Endothelial cell of umbilical vein (primary cell): ENCODE data around the gene ST6GAL1.

Experiments
- EZH2 ChIP-seq: IDR thresholded peaks from 2 replicates; pipeline ENCODE4 v1.6.1; 2012; ENCODE audit warnings: borderline replicate concordance, low read depth, mild to moderate bottlenecking, moderate library complexity, low read length, inconsistent platforms; ENCODE audit not compliant: severe bottlenecking
- MAX ChIP-seq: IDR thresholded peaks from 2 replicates; pipeline ENCODE4 v1.6.1; 2011; ENCODE audit not compliant: insufficient read depth, insufficient read length
- POLR2A ChIP-seq: IDR thresholded peaks from 2 replicates; pipeline ENCODE4 v1.6.1; 2012; ENCODE audit warnings: low read depth, mild to moderate bottlenecking, control low read depth, low read length
- POLR2AphosphoS5 ChIP-seq: IDR thresholded peaks from 2 replicates; pipeline ENCODE4 v1.6.1; 2012; ENCODE audit warnings: low read depth, mild to moderate bottlenecking, control low read depth, low read length, moderate library complexity; ENCODE audit not compliant: insufficient read depth
- TF ChIP-seq, protein P1 (sequence below), 2 donors: IDR thresholded peaks; 1 replicate in 1 of 2; 2 replicates in 1 of 2; pipeline ENCODE4 v1.5.1; 2011; ENCODE audit warnings: low read length in 2 of 2, mild to moderate bottlenecking in 2 of 2, moderate library complexity in 2 of 2, control low read depth in 1 of 2, inconsistent platforms in 1 of 2, low read depth in 1 of 2; ENCODE audit not compliant: insufficient read depth in 1 of 2; ENCODE audit errors: extremely low read depth in 1 of 2

DNA sequence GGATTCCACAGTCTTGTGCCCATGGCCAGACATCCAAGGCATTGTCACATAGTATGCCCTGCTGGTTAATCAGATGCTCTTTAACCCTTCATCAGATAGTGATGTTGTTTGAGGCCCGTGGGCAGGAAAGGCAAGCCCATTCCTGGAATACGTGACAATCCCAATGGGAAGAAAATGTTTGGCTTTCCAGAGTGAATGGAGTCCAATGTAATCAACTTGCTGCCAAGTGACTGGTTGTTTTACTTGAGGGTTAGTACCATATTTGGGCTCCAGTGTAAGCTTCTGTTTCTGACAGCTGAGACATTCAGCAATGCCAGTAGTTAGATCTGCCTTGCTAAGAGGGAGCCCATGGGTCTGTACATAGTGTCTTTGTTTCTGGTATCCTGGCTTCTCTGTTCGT is 177.7 kb downstream of the ST6GAL1 start:
- TF ChIP-seq, protein P1, sequence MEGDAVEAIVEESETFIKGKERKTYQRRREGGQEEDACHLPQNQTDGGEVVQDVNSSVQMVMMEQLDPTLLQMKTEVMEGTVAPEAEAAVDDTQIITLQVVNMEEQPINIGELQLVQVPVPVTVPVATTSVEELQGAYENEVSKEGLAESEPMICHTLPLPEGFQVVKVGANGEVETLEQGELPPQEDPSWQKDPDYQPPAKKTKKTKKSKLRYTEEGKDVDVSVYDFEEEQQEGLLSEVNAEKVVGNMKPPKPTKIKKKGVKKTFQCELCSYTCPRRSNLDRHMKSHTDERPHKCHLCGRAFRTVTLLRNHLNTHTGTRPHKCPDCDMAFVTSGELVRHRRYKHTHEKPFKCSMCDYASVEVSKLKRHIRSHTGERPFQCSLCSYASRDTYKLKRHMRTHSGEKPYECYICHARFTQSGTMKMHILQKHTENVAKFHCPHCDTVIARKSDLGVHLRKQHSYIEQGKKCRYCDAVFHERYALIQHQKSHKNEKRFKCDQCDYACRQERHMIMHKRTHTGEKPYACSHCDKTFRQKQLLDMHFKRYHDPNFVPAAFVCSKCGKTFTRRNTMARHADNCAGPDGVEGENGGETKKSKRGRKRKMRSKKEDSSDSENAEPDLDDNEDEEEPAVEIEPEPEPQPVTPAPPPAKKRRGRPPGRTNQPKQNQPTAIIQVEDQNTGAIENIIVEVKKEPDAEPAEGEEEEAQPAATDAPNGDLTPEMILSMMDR (IDR thresholded peaks at IDR 0.05; ENCODE audit: extremely low read depth in 1 of 2, insufficient read depth in 1 of 2, low read depth in 1 of 2, low read length in 2 of 2) = no peak
- no peak for TF ChIP-seq POLR2A
- TF ChIP-seq POLR2AphosphoS5 = no peak
- no peak for TF ChIP-seq MAX
- no peak for TF ChIP-seq EZH2
